Inflammatory macrophage treated with lipopolysaccharide for 4 hours (primary cell): ENCODE results near the gene D2HGDH.
"Not testable (repeated sequence)": the region's sequence is repeated elsewhere in the genome, so short reads cannot be mapped to it uniquely, and the experiment has no call there.

Experiments used
- DNase-seq: peaks from one replicate; pipeline ENCODE4 v3.0.0-alpha.2; 2020

D2HGDH gene

GRCh38 chr2:241810307-241811200, 76.1 kb downstream of the D2HGDH start:
- no peak for DNase-seq

GRCh38 chr2:241811201-241811951, 76.9 kb downstream of the D2HGDH start:
- DNase-seq: no peak

GRCh38 chr2:241811952-241812729, 77.7 kb downstream of the D2HGDH start:
- no peak for DNase-seq

- DNase-seq: no peak
Measured at GRCh38 chr2:241812730-241813643, 78.6 kb downstream of the D2HGDH start.

- DNase-seq: peak; percentile 62
Measured at GRCh38 chr2:241813644-241814392, 79.4 kb downstream of the D2HGDH start.

- DNase-seq: no peak
Measured at GRCh38 chr2:241814393-241814642, 79.9 kb downstream of the D2HGDH start.

- DNase-seq: no peak
Measured at GRCh38 chr2:241814643-241815476, 80.4 kb downstream of the D2HGDH start.

GRCh38 chr2:241815477-241816430, 81.3 kb downstream of the D2HGDH start:
- no peak for DNase-seq

GRCh38 chr2:241816431-241817121, 82.1 kb downstream of the D2HGDH start:
- DNase-seq: no peak

- peak; percentile 26 for DNase-seq
Measured at GRCh38 chr2:241817126-241817820, 82.8 kb downstream of the D2HGDH start.

GRCh38 chr2:241817821-241818215, 83.4 kb downstream of the D2HGDH start:
- DNase-seq: not testable (repeated sequence)
